NCI-H128 (cell line): Measurements from ENCODE around the gene RCL1.

Experiments used
- DNase-seq: peaks from one replicate; lab custom pipeline; 2025; ENCODE audit not compliant: unreplicated experiment; lab: John Stamatoyannopoulos, UW

RCL1 gene

DNA sequence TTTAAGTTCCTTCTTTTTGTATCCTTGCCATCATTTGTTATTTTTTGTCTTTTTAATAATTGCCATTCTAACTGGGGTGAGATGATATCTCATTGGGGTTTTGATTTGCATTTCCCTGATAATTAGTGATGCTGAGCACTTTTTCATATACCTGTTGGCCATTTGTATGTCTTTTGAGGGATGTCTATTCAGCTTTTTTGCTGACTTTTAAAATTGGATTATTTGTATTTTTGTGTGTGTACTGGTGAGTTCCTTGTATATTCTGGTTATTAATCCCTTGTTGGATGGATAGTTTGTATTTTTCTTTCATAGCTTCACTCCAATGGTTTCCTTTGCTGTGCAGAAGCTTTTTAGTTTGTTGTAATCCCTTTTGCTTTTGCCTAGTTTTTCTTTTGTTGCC lies 19.1 kb downstream of the RCL1 start:
- no peak for DNase-seq

DNA sequence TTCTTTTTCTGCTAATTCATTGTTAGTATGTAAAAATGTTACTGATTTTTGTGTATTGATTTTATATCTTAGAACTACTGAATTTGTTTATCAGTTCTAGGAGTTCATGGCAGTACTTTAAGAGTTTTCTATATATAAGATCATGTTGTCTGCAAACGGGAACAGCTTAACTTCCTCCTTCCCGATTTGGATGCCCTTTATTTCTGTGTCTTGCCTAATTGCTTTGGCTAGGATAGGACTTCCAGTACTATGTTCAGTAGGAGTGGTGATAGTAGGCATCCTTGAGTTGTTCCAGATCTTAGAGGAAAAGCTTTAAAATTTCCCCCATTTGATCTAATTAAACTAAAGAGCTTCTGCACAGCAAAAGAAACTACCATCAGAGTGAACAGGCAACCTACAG lies 20.1 kb downstream of the RCL1 start:
- no peak for DNase-seq

DNA sequence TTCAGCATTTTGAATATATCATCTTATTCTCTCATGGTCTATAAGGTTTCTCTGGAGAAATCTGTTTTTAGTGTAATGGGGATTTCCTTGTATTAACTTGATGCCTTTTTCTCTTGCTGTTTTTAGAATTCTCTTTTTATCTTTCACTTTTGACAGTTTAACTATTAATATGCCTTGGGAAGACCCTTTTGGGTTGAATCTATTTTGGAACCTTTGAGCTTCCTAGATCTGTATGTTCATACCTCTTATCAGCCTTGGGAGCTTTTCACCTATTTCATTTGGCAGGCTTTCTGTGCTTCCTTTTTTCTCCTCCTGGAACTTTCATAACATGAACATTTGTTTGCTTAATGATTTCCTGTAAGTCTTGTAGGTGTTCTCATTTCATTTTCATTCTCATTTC lies 22.2 kb downstream of the RCL1 start:
- no peak for DNase-seq

DNA sequence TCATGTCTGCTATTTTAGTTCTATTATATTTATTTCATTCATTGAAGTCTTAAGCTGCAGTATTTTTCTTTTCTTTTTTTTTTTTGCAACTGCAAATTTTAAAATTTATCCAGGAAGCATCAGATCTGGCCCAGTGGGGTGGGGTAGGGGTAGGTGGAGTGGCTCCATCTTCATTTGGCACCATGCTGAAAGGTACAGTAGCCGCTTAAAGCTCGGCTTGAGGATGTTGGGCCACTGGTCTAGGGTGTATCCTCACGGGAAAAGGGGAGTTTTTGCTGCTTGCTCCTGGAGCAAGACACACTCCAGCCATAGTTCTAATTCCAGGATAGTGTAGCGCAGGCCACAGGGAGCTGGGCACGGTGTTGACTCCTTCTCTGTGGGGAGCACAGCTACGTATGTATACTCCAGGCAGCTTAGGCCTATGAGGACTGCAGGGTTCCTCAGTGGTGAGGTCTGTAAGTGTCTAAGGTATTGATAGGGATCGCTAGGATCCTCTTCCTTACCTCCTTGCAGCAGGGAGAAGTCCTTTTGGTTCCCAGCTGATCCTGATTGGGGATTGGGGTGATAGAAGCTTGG lies 22.7 kb downstream of the RCL1 start:
- DNase-seq = no peak

DNA sequence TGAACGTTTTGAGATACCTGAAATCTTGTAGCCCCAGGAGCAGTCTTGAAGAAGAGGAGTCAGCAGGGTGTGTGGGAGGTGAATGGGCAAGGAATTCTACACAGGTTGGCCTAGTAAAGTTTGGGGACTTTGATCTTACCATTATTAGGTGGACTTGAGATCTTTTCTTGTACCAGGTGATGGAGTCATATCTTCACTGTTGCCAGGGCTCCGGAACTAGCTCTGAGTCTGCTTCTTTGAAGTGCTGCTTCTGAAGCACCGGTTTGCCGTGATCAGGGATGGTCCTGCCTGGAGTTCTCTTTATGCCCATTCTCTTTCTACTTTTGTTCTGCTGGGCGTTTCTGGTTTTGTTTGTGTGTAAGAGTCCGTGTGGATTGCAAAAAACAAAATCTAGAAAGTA lies 27.4 kb downstream of the RCL1 start:
- no peak for DNase-seq

DNA sequence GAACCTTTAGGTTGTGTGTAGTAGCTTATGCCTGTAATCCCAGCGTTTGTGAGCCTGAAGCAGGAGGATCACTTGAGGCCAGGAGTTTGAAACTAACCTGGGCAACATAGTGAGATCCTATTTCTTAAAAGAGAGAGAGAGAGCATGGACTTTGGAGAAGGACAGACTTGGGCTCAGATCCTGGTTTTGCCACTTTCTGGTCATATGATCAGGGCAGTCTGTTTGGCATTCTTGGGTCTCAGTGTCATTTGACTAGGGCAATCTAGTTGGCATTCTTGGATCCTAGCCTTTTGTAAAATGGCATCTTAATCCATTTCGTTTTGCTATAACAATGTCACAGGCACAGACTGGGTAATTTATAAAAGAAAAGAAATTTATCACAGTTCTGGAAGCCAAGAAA lies 28.4 kb downstream of the RCL1 start:
- DNase-seq = no peak

DNA sequence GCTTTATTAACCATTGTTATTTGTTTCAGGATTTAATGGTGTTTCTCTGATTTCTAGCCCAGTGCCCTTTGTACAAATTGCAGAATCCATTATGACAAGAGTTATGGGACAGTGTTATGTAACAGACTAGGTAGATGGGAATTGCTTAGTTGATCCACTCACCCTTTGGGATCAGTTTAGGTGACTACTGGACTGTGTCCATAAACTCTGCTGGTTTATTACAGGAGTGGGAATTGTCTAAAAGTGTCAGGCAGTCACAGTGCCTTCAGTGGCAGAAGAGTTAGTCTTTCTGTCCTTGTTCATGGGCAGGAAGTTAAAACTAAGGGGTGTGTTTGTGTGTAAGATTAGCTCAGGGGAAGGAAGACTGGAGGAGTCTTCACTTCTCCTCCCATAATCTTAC lies 29.3 kb downstream of the RCL1 start:
- DNase-seq = no peak

DNA sequence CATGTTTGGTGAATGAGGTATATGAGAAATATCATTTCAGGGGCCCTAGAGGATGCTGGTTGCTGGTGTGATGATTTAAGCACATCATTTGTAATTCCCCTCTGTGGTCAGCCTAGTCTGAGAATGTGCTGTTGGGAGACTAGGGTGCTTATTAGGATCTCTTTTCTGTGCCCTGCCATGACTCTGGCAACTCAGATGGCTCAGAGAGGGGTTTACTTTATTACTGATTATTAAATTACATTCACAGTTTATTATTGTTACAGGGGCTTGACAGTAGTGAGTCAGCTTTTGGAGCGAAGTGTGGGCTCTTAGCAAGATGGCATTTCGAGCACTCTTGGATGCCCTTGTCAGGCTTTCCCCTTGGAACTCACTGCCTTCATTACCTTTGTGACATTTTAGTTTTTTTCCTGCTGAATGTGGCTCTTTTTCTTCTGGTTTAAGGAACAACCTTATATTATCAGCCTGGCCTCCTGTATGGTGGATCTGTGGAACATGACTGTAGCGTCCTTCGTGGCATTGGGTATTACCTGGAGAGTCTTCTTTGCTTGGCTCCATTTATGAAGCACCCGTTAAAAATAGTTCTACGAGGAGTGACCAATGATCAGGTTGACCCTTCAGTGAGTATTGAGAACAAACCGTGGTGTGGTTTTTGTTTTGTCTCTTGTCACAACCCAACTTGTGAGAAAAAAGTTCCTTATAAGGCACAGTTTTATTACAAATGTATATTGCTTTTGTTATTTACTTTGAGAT lies 33.8 kb downstream of the RCL1 start:
- DNase-seq = no peak

DNA sequence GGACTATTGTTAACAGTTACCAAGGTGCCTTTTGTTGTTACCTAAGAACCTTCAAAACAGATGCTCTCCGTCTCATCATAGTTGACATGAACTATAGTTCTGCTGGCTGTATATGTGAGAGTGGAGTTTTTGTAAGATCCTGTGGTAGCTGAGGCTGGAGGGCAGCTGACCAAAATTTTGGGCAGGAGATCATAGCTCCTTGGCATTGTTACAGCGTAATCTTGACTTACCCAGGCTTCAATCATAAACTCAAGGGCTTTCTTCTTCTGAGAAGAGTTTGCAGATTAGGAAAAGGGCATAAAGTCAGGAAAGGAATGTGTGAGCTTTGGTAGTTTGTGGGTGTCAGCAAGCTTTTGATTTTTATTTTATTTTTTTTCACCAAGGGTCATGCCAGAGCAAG lies 34.5 kb downstream of the RCL1 start:
- no peak for DNase-seq

DNA sequence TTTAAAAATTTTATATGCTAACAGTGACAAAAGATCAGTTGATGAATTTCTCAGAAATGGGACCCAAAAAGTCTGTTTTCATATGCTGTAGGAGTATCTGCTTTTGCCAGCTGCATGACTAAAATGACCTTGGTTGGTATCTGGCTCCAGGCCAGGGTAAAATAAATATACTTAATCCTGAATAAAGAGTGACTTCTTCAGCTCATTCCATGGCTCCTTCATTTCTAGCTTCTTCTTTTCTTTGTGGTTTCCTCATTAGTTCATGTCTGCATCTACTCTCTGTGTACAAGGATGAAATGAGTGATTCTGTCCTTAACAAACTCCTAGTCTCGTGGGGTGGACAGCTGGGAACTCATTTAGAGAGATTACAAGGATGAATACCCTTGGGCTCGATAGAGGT lies 36.0 kb downstream of the RCL1 start:
- no peak for DNase-seq

DNA sequence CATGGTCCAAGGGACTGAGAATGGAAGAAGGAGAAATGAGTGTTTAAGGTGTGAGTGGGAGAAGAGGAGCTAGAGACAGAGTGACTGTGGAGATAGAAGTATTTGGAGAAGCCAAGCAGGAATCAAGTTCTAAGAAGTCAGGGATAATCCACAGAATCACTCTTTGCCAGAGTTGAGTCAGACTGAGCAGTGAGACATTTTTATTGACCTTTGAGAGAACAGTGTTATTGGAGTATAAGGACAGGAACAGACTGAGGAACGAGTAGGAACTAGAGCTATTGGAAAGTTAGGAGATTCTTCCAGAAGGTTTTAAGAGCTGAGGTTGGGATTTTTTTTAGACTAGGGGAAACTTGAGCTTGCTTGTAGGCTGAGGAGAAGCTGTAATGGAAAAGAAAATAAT lies 37.2 kb downstream of the RCL1 start:
- DNase-seq = no peak

DNA sequence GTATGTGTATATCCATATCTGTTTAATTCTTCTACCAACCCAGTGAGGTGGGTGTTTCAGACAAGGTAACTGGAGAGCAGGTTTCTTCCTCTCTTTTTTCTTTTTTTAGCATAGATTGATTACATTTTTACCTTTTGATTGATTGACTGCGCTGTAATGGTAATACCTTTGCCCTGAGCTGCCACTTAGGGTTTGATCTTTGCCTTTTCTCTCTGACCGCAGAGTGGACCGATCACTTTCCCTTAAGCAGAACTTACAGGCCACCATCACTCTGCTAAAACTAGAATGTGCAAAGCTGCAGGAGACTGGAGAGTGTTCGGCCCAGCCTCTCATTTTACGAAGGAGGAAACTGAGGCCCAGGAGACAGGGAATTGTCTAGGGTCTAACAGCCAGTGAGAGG lies 38.0 kb downstream of the RCL1 start:
- no peak for DNase-seq

DNA sequence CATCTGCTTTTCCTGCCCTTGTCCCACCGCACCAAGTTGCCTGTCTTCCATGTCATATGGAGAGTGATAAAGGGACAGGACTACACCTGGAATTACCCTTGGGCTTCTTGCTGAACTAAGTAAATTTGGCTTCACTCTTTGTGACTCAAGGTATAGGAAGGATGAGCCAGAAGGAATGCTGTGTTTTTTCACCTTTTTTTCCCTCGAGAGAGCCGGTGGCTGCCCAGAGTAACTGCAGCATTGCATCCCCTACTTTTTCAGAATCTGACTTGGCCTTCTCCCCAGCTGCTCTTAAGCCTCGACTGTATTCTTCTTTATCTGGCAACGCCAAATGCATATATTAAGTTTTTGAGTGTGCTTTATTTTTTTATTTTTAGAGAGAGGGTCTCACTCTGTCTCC lies 38.4 kb downstream of the RCL1 start:
- no peak for DNase-seq

DNA sequence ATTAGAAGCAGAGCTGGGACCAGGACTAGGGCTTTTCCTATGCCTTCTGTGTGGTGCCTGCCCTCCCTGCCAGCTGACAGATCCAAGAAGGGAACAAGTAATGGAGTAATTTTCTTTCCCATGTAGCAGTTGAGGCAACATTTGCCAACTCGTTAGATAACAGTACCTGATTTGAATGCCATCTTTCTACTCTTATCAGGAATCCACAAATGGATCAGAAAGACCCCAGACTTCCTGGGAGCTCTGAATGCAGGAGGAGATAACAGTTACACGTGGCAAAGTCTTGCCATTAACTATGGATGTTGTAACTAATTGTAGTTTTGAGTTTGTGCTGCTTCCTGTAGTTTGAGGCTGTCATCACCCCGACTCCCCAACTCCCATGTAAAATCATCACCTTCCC lies 39.2 kb downstream of the RCL1 start:
- no peak for DNase-seq

DNA sequence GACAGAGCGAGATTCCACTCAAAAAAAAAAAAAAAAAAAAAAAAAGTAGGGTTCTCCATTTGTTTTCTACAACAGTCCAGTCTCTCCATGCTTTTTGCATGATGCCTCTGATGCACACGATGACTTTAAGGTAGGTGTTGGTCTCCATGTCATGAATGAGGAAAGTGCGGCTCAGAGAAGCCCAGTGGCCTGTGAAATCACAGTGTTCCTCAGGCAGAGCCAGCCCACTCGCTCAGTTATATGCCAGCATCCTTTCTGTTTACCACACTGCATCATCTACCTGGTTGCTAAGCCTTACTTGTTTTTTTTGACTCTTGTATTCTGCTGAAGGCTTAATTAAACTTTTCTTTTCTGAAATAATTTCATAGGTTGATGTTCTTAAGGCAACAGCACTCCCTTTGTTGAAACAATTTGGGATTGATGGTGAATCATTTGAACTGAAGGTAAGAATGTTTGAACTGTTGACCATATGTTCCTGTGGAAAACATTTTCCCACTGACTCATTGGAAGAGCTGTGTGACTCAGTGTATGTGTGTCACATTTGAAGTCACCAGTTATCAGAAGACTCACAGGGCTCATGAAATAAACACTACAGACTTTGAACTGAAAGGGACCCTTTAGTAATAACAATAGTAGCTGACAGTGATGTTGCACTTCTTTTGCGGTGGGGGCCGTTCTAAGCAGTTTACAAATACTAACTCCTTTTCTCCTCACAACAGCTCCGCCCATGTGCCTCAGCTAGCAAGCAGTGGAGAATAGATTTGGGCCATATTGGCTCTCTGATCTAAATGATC lies 40.2 kb downstream of the RCL1 start:
- DNase-seq = no peak

DNA sequence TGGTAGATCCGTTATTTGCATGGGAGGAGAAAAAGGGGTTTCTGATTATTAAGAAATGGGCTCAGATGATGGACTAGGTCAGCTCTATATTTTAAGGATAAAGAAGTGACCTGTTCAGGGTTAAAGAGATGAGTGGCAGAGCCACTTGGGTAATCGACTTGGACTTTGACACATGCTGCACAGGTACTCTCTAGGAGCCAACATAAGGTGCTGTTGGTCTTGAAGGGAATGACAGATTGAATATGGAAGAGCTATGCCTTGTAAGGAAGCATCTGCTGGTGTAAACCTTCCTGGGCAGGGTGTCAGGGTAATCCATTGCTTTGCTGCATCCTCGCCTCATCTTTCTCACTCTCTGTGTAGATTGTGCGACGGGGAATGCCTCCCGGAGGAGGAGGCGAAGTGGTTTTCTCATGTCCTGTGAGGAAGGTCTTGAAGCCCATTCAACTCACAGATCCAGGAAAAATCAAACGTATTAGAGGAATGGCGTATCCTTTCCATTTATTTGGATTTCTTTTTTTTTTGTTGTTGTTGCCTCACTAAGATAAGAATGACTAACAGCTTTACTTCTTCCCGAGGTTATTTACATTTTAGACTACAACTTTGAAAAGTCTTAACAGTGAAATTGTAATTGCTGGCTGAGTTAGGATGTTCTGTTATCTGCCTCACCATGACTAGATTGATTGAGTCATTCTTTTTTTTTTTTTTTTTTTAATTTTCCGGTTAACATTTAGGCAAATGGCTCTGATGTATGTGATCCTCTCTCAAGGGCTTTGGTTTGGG lies 41.2 kb downstream of the RCL1 start:
- DNase-seq = no peak

DNA sequence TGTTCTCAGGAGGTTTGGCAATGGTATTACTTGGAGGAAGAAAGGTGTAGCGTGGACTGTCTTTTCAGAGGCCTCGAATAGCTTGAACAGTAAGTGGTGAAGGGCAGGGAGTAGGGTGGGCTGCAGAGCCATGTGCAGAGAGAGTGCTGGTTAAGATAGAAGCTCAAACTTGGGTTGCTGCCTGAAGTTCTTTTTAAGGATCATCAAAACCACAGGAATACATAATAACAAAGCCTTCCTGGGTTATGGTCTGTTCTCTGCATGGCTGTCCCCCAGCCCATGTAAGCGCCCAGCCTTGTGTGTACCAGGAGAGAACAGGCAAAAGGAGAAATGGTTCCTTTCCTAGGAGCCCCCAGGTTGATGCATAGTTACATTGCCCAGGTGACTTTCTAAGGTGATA lies 43.9 kb downstream of the RCL1 start:
- no peak for DNase-seq

DNA sequence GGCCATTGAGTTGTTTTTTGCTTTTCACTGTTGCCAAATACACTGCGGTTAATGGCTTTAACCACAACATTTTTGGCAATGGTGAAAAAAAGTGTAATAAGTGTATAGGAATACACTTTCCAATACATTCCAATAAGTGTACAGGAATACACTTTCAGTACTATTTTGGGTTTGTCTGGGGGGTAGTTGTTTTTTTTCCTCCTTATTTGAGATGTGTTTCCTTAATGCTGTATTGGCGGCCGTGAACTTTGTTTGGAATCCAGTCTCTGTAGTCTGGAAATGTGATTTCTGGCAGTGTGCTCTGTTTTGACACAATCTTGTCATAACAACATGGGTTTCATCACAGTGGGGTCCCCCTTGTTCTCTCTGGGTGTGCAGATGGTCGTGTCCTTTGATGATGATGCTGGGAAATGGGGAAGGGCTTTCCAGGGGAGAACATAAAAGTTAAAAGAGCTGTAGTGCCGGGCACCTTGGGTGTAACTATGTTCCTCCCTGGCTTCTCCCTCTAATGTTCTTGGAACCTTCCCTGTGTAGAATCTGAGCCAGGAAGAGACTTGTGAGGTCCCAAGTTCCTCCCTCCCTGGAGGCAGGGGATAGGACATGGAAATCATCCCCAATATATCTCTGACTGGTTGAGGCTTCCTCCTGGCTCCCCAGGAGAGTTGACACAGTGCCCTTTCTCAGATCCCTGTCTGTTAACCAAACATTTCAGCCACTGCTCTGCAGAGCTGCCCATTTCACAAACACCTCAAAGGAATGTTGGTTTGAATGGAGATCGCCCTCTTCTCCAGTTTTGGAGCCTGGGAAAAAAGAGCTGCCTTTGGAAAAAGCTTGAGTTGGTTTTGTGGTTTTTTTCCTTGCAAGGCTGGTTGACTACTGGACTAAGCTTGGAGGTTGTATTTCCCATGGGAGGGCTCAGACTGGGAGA lies 44.8 kb downstream of the RCL1 start:
- DNase-seq = no peak

DNA sequence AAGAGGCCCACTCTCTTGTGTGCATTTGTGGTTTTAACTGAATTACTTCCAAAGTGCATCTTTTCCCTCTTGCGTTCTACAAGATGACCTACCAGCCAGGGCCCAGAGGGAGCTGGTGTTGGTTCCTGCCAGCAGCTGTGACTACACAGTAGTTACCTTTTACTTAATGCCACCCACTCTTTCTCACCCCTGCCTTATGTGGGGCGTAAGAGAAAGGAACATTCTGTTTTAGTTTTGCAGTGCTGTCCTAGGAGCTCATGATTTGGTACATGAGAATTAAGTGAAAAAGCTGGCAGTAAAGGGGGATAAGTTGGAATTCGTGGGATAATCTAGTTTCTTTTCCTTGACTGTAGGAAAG lies 45.4 kb downstream of the RCL1 start:
- no peak for DNase-seq

DNA sequence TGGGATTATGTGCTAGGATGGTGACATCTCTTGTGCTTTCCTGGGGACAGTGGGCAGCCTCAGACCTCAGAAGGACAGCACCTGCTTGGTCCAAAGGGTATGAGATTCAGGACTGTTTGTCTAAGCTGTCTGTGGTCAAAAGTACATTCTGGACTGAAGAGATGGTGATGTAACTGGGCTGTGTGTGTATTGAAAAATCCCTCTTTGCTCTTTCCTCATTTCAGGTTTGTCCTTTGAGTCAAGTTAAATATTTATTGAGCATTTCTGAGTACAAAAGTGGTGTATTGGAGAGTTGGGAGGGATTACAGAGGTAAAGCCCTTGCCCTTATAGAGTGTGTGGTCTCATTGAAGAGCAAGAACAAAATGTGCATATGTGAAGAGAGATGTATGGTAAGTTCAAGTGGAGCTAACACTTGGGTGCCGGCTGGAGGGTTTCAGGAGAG lies 46.7 kb downstream of the RCL1 start:
- no peak for DNase-seq

DNA sequence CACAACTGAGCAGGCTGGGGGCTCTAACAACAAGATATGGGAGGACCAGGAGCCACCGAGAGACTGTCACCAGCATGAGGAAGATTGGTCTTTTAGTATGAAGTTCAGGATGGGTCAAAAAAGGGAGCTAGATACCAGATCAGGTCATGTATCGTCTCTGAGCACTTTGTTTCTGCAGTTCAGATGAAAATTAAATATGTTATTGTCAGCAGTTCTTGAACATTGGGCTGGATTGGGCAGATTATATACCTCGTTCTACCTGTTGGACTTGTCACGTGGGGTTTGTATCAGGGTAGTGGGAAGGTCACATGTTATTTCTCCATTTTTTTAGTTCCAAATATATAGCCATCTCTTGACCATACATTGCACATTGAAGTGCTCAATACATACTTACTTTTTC lies 47.3 kb downstream of the RCL1 start:
- no peak for DNase-seq
